Adrenal gland (tissue), 5 donors: Measurements from ENCODE around the gene MTX3.

Source experiments
- POLR2A ChIP-seq, 2 donors: fragments of 450-650 bp; IDR thresholded peaks; one replicate each; pipeline ENCODE4 v1.6.1; 2017; ENCODE audit warnings: antibody characterized with exemption in 2 of 2, mild to moderate bottlenecking in 2 of 2, moderate library complexity in 1 of 2
- TF ChIP-seq, protein P1 (sequence below), 6 experiments: fragments of 450-650 bp in 4 of 6; fragments of 200-600 bp in 2 of 6; sonication (generic) in 1 of 6; IDR thresholded peaks; 1 replicate in 5 of 6; 2 replicates in 1 of 6; pipeline versions ENCODE4 v1.5.1 to v1.8.0; 2016 to 2021; ENCODE audit warnings: antibody characterized with exemption in 6 of 6, mild to moderate bottlenecking in 2 of 6, moderate library complexity in 1 of 6
- donor health status: DM: no; HTN: no; CAD: no.

DNA sequence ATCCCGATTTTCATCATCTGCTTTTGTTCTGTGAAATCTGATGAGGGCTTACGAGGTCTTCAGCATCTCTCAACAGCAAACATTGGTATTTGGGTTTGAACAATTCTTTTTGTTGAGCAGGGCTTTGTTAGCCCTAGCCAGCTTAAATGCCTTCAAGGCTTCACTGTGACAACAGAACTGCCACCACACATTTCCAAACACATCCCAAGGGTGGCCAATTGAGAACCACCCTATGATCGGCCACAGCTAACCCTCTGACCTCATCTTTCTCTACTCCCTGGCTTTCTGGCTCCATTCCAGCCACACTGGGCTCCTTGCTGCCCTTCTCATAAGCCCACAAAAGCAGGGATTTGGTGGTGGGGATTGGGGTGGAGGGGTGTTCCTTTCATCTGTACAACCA, 17.6 kb downstream of the MTX3 start:
- TF ChIP-seq, protein P1, sequence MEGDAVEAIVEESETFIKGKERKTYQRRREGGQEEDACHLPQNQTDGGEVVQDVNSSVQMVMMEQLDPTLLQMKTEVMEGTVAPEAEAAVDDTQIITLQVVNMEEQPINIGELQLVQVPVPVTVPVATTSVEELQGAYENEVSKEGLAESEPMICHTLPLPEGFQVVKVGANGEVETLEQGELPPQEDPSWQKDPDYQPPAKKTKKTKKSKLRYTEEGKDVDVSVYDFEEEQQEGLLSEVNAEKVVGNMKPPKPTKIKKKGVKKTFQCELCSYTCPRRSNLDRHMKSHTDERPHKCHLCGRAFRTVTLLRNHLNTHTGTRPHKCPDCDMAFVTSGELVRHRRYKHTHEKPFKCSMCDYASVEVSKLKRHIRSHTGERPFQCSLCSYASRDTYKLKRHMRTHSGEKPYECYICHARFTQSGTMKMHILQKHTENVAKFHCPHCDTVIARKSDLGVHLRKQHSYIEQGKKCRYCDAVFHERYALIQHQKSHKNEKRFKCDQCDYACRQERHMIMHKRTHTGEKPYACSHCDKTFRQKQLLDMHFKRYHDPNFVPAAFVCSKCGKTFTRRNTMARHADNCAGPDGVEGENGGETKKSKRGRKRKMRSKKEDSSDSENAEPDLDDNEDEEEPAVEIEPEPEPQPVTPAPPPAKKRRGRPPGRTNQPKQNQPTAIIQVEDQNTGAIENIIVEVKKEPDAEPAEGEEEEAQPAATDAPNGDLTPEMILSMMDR (IDR thresholded peaks at IDR 0.05) = no peak
- TF ChIP-seq POLR2A (IDR thresholded peaks at IDR 0.05) = no peak
